OCI-LY1 (cell line): Measurements from ENCODE around the gene CHRNG.

Source experiments
- H2AFZ ChIP-seq: fragments of 200-600 bp; sonication (generic), shearing (Covaris generic); 2 replicates; pipeline ENCODE4 v1.6.0; 2014; ENCODE audit warnings: antibody characterized with exemption, mild to moderate bottlenecking, low read length
- H3F3A ChIP-seq: fragments of 200-600 bp; sonication (generic), shearing (Covaris generic); 2 replicates; pipeline ENCODE4 v1.6.0; 2014; ENCODE audit warnings: mild to moderate bottlenecking, antibody characterized with exemption, low read length, moderate library complexity; ENCODE audit not compliant: insufficient read depth
- H3K27ac ChIP-seq: fragments of 200-600 bp; sonication (generic); 2 replicates; pipeline ENCODE4 v1.5.1; 2014; ENCODE audit warnings: low read length, mixed run types, mild to moderate bottlenecking, low read depth; ENCODE audit not compliant: poor library complexity, severe bottlenecking
- H3K27me3 ChIP-seq: fragments of 200-600 bp; sonication (generic); 2 replicates; pipeline ENCODE4 v1.6.0; 2014; ENCODE audit warnings: antibody characterized with exemption, mild to moderate bottlenecking, low read length, moderate library complexity; ENCODE audit not compliant: insufficient read depth
- H3K36me3 ChIP-seq: fragments of 200-600 bp; sonication (generic); 2 replicates; pipeline ENCODE4 v1.6.1; 2014; ENCODE audit warnings: mild to moderate bottlenecking, antibody characterized with exemption, low read length, moderate library complexity, mixed read lengths; ENCODE audit not compliant: insufficient read depth
- H3K4me1 ChIP-seq: fragments of 200-600 bp; sonication (generic); 2 replicates; pipeline ENCODE4 v1.5.1; 2014; ENCODE audit warnings: mild to moderate bottlenecking, low read length, moderate library complexity; ENCODE audit not compliant: insufficient read depth, severe bottlenecking
- H3K4me2 ChIP-seq: fragments of 200-600 bp; sonication (generic), shearing (Covaris generic); 2 replicates; pipeline ENCODE4 v1.6.1; 2014; ENCODE audit warnings: low read length
- H3K4me3 ChIP-seq: fragments of 200-600 bp; sonication (generic); 2 replicates; pipeline ENCODE4 v1.5.1; 2014; ENCODE audit warnings: low read length, low read depth, mild to moderate bottlenecking, mixed read lengths; ENCODE audit not compliant: poor library complexity, severe bottlenecking
- H3K79me2 ChIP-seq: fragments of 200-600 bp; shearing (Covaris generic); 2 replicates; pipeline ENCODE4 v1.6.1; 2016; ENCODE audit warnings: mixed run types, low read length, mixed read lengths; ENCODE audit not compliant: insufficient read depth
- H3K9ac ChIP-seq: fragments of 200-600 bp; sonication (generic), shearing (Covaris generic); 2 replicates; pipeline ENCODE4 v1.6.1; 2014; ENCODE audit warnings: mild to moderate bottlenecking, low read length, mixed read lengths
- H3K9me2 ChIP-seq: fragments of 200-600 bp; sonication (generic), shearing (Covaris generic); 2 replicates; pipeline ENCODE4 v1.6.1; 2014; ENCODE audit warnings: low read depth, mild to moderate bottlenecking, low read length, mixed read lengths
- H3K9me3 ChIP-seq: fragments of 200-600 bp; shearing (Covaris generic); 2 replicates; pipeline ENCODE4 v1.6.1; 2014; ENCODE audit warnings: low read length, mixed read lengths
- H4K20me1 ChIP-seq: fragments of 200-600 bp; sonication (generic), shearing (Covaris generic); 2 replicates; pipeline ENCODE4 v1.6.0; 2016; ENCODE audit warnings: mild to moderate bottlenecking, low read length; ENCODE audit not compliant: insufficient read depth
- EZH2 ChIP-seq: fragments of 200-600 bp; sonication (generic), shearing (Covaris generic); IDR thresholded peaks from 2 replicates; pipeline ENCODE4 v1.8.0; 2017; ENCODE audit warnings: borderline replicate concordance, mixed run types, mild to moderate bottlenecking, antibody characterized with exemption, low read length, moderate library complexity, mixed read lengths
- TF ChIP-seq, protein P1 (sequence below): fragments of 200-600 bp; sonication (generic), shearing (Covaris generic); IDR thresholded peaks from 2 replicates; pipeline ENCODE4 v1.5.1; 2017; ENCODE audit warnings: mild to moderate bottlenecking, antibody characterized with exemption, low read length, moderate library complexity, mixed read lengths

The CHRNG gene

DNA sequence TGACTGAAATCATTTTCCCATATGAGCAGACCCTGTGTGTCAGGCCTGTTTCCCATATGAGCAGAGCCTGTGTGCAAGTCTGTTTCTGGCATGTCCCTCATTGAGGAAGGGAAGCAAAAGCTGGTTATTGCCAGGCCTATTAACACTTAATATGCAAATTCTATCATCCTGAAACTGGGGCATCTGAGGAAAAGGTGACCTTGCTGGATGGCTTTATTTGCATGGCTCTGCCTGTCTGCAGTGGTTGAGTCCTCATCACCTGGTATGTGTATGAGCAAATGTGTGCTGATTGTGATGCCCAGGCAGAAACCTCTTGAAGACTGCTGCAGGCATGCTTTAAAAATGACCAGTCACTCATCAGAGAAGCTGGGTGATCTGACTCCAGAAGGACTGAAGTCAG, 42.2 kb downstream of the CHRNG start:
- TF ChIP-seq, protein P1, sequence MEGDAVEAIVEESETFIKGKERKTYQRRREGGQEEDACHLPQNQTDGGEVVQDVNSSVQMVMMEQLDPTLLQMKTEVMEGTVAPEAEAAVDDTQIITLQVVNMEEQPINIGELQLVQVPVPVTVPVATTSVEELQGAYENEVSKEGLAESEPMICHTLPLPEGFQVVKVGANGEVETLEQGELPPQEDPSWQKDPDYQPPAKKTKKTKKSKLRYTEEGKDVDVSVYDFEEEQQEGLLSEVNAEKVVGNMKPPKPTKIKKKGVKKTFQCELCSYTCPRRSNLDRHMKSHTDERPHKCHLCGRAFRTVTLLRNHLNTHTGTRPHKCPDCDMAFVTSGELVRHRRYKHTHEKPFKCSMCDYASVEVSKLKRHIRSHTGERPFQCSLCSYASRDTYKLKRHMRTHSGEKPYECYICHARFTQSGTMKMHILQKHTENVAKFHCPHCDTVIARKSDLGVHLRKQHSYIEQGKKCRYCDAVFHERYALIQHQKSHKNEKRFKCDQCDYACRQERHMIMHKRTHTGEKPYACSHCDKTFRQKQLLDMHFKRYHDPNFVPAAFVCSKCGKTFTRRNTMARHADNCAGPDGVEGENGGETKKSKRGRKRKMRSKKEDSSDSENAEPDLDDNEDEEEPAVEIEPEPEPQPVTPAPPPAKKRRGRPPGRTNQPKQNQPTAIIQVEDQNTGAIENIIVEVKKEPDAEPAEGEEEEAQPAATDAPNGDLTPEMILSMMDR: no peak
- no peak overlapping the region for H3K4me3 ChIP-seq
- no peaks in the 10 kb centered on the region for H3K79me2 ChIP-seq
- H3K9me2 ChIP-seq: no peaks in the 10 kb centered on the region
- H3K4me1 ChIP-seq: peaks cover 5% of the 10 kb centered on the region
- H3K27ac ChIP-seq: no peak overlapping the region
- H3F3A ChIP-seq: no peaks in the 10 kb centered on the region
- H3K36me3 ChIP-seq: peaks cover 7% of the 10 kb centered on the region
- H3K4me2 ChIP-seq: no peak overlapping the region
- no peaks in the 10 kb centered on the region for H4K20me1 ChIP-seq
- H3K27me3 ChIP-seq: no peaks in the 10 kb centered on the region
- H3K9me3 ChIP-seq: no peaks in the 10 kb centered on the region
- H2AFZ ChIP-seq: no peak overlapping the region
- no peak overlapping the region for H3K9ac ChIP-seq

GRCh38 chr2:232584238-232584637, 44.7 kb downstream of the CHRNG start:
- no peak for TF ChIP-seq EZH2
- TF ChIP-seq, protein P1: no peak
- no peaks in the 10 kb centered on the region for H3K9me2 ChIP-seq
- H3K9ac ChIP-seq: no peak overlapping the region
- peaks cover 5% of the 10 kb centered on the region for H3K4me1 ChIP-seq
- no peak overlapping the region for H3K4me3 ChIP-seq
- H2AFZ ChIP-seq: no peak overlapping the region
- peaks cover 7% of the 10 kb centered on the region for H3K36me3 ChIP-seq
- no peaks in the 10 kb centered on the region for H3F3A ChIP-seq
- no peaks in the 10 kb centered on the region for H3K9me3 ChIP-seq
- no peaks in the 10 kb centered on the region for H4K20me1 ChIP-seq
- no peak overlapping the region for H3K4me2 ChIP-seq
- no peak overlapping the region for H3K27ac ChIP-seq
- H3K79me2 ChIP-seq: no peaks in the 10 kb centered on the region
- no peaks in the 10 kb centered on the region for H3K27me3 ChIP-seq

GRCh38 chr2:232586943-232587505, 47.5 kb downstream of the CHRNG start:
- Histone ChIP-seq H3K4me1 (no peaks in the 10 kb centered on the region), H3K9me3 (no peaks in the 10 kb centered on the region), H3K9ac (no peak overlapping the region), H2AFZ (no peak overlapping the region), H3F3A (no peaks in the 10 kb centered on the region), H3K79me2 (no peaks in the 10 kb centered on the region), H3K9me2 (no peaks in the 10 kb centered on the region), H3K27me3 (no peaks in the 10 kb centered on the region), H4K20me1 (no peaks in the 10 kb centered on the region), H3K27ac (no peak overlapping the region), H3K36me3 (peaks cover 3% of the 10 kb centered on the region), H3K4me3 (no peak overlapping the region), H3K4me2 (no peak overlapping the region)
- TF ChIP-seq, protein P1: no peak
